OCI-LY1 (cell line): ENCODE data around the gene LRSAM1.
A peak's percentile ranks its signal among the peaks of the same experiment; 100 is the strongest.

Source experiments
- H2AFZ ChIP-seq: fragments of 200-600 bp; sonication (generic), shearing (Covaris generic); 2 replicates; pipeline ENCODE4 v1.6.0; 2014; ENCODE audit warnings: antibody characterized with exemption, mild to moderate bottlenecking, low read length
- H3F3A ChIP-seq: fragments of 200-600 bp; sonication (generic), shearing (Covaris generic); 2 replicates; pipeline ENCODE4 v1.6.0; 2014; ENCODE audit warnings: mild to moderate bottlenecking, antibody characterized with exemption, low read length, moderate library complexity; ENCODE audit not compliant: insufficient read depth
- H3K27ac ChIP-seq: fragments of 200-600 bp; sonication (generic); 2 replicates; pipeline ENCODE4 v1.5.1; 2014; ENCODE audit warnings: low read length, mixed run types, mild to moderate bottlenecking, low read depth; ENCODE audit not compliant: poor library complexity, severe bottlenecking
- H3K27me3 ChIP-seq: fragments of 200-600 bp; sonication (generic); 2 replicates; pipeline ENCODE4 v1.6.0; 2014; ENCODE audit warnings: antibody characterized with exemption, mild to moderate bottlenecking, low read length, moderate library complexity; ENCODE audit not compliant: insufficient read depth
- H3K36me3 ChIP-seq: fragments of 200-600 bp; sonication (generic); 2 replicates; pipeline ENCODE4 v1.6.1; 2014; ENCODE audit warnings: mild to moderate bottlenecking, antibody characterized with exemption, low read length, moderate library complexity, mixed read lengths; ENCODE audit not compliant: insufficient read depth
- H3K4me1 ChIP-seq: fragments of 200-600 bp; sonication (generic); 2 replicates; pipeline ENCODE4 v1.5.1; 2014; ENCODE audit warnings: mild to moderate bottlenecking, low read length, moderate library complexity; ENCODE audit not compliant: insufficient read depth, severe bottlenecking
- H3K4me2 ChIP-seq: fragments of 200-600 bp; sonication (generic), shearing (Covaris generic); 2 replicates; pipeline ENCODE4 v1.6.1; 2014; ENCODE audit warnings: low read length
- H3K4me3 ChIP-seq: fragments of 200-600 bp; sonication (generic); 2 replicates; pipeline ENCODE4 v1.5.1; 2014; ENCODE audit warnings: low read length, low read depth, mild to moderate bottlenecking, mixed read lengths; ENCODE audit not compliant: poor library complexity, severe bottlenecking
- H3K79me2 ChIP-seq: fragments of 200-600 bp; shearing (Covaris generic); 2 replicates; pipeline ENCODE4 v1.6.1; 2016; ENCODE audit warnings: mixed run types, low read length, mixed read lengths; ENCODE audit not compliant: insufficient read depth
- H3K9ac ChIP-seq: fragments of 200-600 bp; sonication (generic), shearing (Covaris generic); 2 replicates; pipeline ENCODE4 v1.6.1; 2014; ENCODE audit warnings: mild to moderate bottlenecking, low read length, mixed read lengths
- H3K9me2 ChIP-seq: fragments of 200-600 bp; sonication (generic), shearing (Covaris generic); 2 replicates; pipeline ENCODE4 v1.6.1; 2014; ENCODE audit warnings: low read depth, mild to moderate bottlenecking, low read length, mixed read lengths
- H3K9me3 ChIP-seq: fragments of 200-600 bp; shearing (Covaris generic); 2 replicates; pipeline ENCODE4 v1.6.1; 2014; ENCODE audit warnings: low read length, mixed read lengths
- H4K20me1 ChIP-seq: fragments of 200-600 bp; sonication (generic), shearing (Covaris generic); 2 replicates; pipeline ENCODE4 v1.6.0; 2016; ENCODE audit warnings: mild to moderate bottlenecking, low read length; ENCODE audit not compliant: insufficient read depth
- EZH2 ChIP-seq: fragments of 200-600 bp; sonication (generic), shearing (Covaris generic); IDR thresholded peaks from 2 replicates; pipeline ENCODE4 v1.8.0; 2017; ENCODE audit warnings: borderline replicate concordance, mixed run types, mild to moderate bottlenecking, antibody characterized with exemption, low read length, moderate library complexity, mixed read lengths
- TF ChIP-seq, protein P1 (sequence below): fragments of 200-600 bp; sonication (generic), shearing (Covaris generic); IDR thresholded peaks from 2 replicates; pipeline ENCODE4 v1.5.1; 2017; ENCODE audit warnings: mild to moderate bottlenecking, antibody characterized with exemption, low read length, moderate library complexity, mixed read lengths

The LRSAM1 gene

DNA sequence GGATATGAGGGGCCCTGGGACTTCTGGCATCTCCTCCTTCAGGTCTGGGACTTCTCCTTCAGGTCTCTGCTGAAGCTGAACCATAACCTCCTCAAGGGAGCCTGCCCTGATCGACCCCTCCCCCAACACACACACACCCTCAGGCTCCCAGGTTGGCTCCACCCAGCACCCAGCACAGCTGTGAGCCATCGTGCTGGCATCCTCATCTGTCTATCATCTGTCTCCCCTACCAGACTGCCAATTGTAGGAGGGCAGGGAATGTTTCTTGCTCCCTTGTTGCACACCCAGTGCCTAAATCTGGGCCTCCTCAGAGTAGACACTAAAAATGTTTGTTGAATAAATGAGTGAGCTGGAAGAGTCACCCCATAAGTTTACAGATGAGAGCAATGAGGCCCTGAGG lies 71.4 kb downstream of the LRSAM1 start:
- H4K20me1 ChIP-seq: no peaks in the 10 kb centered on the region
- TF ChIP-seq EZH2: no peak
- TF ChIP-seq, protein P1, sequence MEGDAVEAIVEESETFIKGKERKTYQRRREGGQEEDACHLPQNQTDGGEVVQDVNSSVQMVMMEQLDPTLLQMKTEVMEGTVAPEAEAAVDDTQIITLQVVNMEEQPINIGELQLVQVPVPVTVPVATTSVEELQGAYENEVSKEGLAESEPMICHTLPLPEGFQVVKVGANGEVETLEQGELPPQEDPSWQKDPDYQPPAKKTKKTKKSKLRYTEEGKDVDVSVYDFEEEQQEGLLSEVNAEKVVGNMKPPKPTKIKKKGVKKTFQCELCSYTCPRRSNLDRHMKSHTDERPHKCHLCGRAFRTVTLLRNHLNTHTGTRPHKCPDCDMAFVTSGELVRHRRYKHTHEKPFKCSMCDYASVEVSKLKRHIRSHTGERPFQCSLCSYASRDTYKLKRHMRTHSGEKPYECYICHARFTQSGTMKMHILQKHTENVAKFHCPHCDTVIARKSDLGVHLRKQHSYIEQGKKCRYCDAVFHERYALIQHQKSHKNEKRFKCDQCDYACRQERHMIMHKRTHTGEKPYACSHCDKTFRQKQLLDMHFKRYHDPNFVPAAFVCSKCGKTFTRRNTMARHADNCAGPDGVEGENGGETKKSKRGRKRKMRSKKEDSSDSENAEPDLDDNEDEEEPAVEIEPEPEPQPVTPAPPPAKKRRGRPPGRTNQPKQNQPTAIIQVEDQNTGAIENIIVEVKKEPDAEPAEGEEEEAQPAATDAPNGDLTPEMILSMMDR: no peak
- H3F3A ChIP-seq: no peaks in the 10 kb centered on the region
- no peaks in the 10 kb centered on the region for H3K9me2 ChIP-seq
- H3K4me3 ChIP-seq: no peak overlapping the region
- H3K79me2 ChIP-seq: no peaks in the 10 kb centered on the region
- no peaks in the 10 kb centered on the region for H3K27me3 ChIP-seq
- H2AFZ ChIP-seq: no peak overlapping the region
- no peaks in the 10 kb centered on the region for H3K4me1 ChIP-seq
- H3K27ac ChIP-seq: no peak overlapping the region
- H3K36me3 ChIP-seq: no peaks in the 10 kb centered on the region
- peaks cover 14% of the 10 kb centered on the region for H3K9me3 ChIP-seq
- no peak overlapping the region for H3K9ac ChIP-seq
- no peak overlapping the region for H3K4me2 ChIP-seq

DNA sequence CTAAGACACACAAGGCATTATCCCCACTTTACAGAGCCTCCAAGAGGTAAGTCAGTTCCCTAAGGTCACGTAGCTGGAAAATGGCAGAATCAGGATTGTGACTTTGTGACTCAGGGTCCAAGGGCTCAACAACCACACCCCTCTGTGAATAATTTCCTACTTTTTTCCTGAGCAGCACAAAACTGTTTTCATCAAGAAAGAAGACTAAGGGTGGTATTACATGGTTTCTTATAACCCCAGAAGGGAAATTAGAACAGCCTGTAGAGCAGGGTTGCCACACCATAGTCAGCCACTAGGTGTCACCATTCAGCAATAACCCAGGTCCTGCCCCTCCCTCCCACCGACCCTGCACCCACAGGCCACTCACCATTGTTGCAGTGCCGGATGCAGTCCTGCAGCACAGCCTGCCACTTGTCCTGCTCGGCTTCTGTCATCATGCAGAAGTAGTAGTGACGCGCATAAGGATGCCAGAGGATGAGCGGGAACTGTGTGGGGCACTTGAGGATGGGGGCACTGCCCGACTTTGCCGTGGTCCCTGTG lies 72.1 kb downstream of the LRSAM1 start:
- no peaks in the 10 kb centered on the region for H3K79me2 ChIP-seq
- H3F3A ChIP-seq: no peaks in the 10 kb centered on the region
- H3K4me1 ChIP-seq: no peaks in the 10 kb centered on the region
- no peaks in the 10 kb centered on the region for H3K36me3 ChIP-seq
- peaks cover 14% of the 10 kb centered on the region for H3K9me3 ChIP-seq
- no peaks in the 10 kb centered on the region for H3K9me2 ChIP-seq
- H3K27me3 ChIP-seq: no peaks in the 10 kb centered on the region
- H3K27ac ChIP-seq: no peak overlapping the region
- no peak overlapping the region for H3K4me2 ChIP-seq
- H4K20me1 ChIP-seq: no peaks in the 10 kb centered on the region
- H3K9ac ChIP-seq: no peak overlapping the region
- no peak overlapping the region for H3K4me3 ChIP-seq
- TF ChIP-seq, protein P1: peak; percentile 46
- TF ChIP-seq EZH2: no peak
- no peak overlapping the region for H2AFZ ChIP-seq

DNA sequence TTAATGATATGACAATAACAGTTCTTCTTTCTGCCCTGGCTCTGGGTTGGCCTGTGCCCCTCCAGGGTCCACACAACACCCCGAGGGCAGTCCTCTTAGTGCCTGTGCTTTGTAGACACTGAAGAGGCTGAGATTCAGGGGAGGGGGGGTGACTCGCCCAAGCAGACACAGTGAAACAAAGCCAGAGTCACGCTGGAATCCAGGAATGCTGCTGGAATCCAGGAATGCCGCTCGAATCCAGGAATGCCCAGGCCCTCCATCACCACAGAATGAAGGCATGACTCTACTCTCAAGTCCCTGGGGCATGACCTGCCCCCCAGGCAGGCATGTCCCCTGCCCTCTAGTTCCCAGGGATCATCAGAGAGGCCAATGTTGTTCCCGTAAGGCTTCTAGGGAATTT lies 73.1 kb downstream of the LRSAM1 start:
- no peak overlapping the region for H3K9ac ChIP-seq
- H3K27ac ChIP-seq: no peak overlapping the region
- H3K27me3 ChIP-seq: no peaks in the 10 kb centered on the region
- no peak overlapping the region for H3K4me2 ChIP-seq
- no peaks in the 10 kb centered on the region for H3K79me2 ChIP-seq
- no peak overlapping the region for H2AFZ ChIP-seq
- H4K20me1 ChIP-seq: no peaks in the 10 kb centered on the region
- TF ChIP-seq EZH2: no peak
- TF ChIP-seq, protein P1: no peak
- peaks cover 14% of the 10 kb centered on the region for H3K9me3 ChIP-seq
- H3K4me3 ChIP-seq: no peak overlapping the region
- no peaks in the 10 kb centered on the region for H3K9me2 ChIP-seq
- no peaks in the 10 kb centered on the region for H3K36me3 ChIP-seq
- H3K4me1 ChIP-seq: no peaks in the 10 kb centered on the region
- H3F3A ChIP-seq: no peaks in the 10 kb centered on the region
